GM21619 (cell line): ENCODE data around the gene VMO1.

Experiments
- ATAC-seq: cut with Tn5 transposase; IDR thresholded peaks from one replicate; pipeline ENCODE4 v1.9.1; 2021; ENCODE audit not compliant: unreplicated experiment

The VMO1 gene

DNA sequence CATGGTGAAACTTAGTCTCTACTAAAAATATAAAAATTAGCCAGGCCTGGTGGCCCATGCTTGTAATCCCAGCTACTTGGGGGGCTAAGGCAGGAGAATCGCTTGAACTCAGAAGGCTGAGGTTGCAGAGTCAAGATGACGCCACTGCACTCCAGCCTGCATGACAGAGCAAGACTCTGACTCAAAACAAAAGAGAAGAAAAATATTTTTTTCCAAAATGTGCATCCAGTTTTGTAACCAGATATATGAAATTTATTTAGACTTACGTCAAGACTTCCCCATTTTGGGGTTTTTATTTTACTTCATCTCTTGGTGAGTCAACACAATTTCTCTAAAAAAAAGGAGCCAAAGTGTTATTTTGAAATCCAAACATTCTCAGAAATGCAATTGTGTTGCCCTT, 20.0 kb downstream of the VMO1 start:
- no peak for ATAC-seq

DNA sequence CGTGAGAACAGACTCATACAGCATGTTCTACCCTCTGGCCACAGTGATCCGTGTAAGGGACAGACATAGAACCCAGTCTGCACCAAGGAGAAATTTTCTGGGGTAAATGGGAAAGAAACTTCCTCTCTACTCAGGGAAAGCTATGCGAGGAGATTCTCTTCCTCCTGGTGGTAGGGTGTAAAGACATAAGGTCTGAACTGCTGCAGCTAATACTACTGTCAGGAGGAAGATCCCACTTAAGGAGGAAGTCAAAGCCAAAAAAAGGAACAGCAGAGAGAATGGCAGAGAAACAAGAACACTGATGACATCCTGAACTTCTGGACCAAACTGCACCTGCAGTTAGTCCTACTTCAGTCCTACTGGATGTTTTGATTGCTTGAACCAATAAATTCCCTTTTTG, 21.6 kb downstream of the VMO1 start:
- ATAC-seq, result no peak

DNA sequence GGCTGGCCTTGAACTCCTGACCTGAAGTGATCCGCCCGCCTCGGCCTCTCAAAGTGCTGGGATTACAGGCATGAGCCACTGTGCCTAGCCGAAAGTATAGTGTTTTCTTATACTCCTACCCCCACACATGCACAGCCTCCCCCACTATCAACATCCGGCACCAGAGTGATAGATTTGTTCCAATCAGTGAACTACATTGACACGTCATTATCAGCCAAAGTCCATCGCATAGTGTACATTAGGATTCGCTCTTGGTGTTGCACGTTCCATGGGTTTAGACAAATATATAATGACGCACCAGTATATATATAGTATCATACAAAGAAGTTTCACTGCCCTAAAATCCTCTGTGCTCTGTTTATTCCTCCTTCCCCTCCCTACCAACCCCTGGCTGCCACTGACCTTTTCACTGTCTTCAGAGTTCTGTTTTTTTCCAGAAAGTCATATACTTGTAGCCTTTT, 26.4 kb downstream of the VMO1 start:
- ATAC-seq, result no peak

DNA sequence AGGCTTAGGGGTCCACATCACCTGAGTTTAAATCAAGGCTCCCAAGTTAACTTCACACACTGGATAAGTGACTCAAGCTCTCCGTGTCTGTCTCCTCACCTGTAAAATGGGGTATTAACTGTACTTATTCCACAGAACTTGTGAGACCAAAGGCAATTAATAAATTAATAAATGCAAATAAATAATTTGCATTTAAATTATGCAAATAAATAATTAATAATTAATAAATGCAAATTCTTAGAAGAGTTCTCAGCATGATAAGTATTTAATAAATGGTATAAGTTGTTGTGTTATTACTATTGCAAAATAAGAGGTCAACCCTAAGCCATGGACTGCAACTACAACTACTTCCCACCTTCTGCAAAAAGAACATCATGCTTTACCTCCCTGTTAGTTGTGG, 32.8 kb downstream of the VMO1 start:
- no peak for ATAC-seq

DNA sequence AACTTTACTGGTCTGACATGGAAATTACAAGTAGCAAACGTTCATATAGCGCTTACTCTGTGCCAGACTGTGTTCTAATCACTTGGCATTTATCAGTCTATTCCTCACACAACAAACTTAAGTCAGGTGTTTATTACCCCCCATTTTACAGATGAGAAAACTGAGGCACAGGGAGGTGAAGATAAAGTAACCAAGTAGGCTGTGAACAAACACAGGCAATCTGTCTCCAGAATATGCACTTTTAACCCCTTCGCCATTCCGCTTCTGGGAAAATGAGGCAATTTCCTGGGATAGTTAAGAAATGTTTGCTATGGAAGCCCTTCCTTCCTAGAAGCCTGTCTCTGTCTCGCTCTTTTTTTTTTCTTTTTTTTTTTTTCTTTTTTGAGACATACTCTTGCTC, 34.2 kb downstream of the VMO1 start:
- no peak for ATAC-seq

DNA sequence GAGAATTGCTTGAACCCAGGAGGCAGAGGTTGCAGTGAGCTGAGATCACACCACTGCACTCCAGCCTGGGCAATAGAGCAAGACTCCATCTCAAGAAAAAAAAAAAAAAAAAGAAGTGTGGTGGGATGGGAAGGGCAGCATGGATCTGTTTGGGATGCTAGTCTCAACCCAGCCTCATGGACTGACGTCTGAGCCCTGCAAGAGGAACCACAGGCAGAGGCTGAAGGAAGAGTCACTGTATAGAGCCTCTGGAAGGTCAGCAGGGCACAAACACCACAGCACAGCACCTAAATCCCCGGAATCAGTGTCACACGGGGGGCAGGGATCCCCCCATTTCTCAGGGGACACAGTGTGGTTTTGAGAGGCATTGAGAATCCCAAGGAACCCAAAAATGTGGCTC, 35.6 kb downstream of the VMO1 start:
- ATAC-seq, result no peak

DNA sequence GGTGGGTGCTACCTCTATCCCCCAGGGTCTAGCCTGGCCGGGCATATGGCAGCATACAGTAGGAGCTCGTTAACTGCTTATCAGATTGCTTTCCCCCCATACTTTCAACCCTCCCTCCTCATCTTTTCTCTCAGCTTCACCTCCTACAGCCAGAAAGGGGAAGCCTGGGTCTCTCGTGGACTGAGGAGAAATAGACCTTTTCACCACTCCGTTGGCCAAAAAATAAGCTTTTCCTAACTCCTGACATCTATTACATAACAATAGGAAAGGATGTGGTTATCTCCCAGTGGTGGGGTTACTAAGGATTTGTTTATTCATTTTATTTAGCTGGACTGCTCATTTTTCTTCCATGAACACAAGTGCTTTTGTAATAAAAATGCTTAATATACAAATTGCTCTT, 37.5 kb downstream of the VMO1 start:
- ATAC-seq, result no peak

DNA sequence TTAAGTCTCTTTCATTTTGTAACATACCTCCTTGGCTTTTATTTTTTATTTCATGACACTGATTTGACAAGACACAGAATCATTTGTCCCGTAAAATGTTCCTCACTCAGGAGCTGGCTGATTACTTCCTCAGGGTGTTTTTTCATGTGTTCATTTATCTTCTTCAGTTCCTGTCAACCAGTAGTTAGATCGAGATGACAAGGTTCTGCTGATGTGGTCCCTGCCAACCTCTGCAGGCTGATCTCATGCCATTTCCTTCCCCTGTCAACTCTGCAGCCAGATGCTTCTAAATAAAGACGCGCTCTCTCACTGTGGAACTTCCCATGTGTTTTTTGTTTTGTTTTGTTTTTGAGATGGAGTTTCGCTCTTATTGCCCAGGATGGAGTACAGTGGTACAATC, 38.3 kb downstream of the VMO1 start:
- ATAC-seq, result no peak

DNA sequence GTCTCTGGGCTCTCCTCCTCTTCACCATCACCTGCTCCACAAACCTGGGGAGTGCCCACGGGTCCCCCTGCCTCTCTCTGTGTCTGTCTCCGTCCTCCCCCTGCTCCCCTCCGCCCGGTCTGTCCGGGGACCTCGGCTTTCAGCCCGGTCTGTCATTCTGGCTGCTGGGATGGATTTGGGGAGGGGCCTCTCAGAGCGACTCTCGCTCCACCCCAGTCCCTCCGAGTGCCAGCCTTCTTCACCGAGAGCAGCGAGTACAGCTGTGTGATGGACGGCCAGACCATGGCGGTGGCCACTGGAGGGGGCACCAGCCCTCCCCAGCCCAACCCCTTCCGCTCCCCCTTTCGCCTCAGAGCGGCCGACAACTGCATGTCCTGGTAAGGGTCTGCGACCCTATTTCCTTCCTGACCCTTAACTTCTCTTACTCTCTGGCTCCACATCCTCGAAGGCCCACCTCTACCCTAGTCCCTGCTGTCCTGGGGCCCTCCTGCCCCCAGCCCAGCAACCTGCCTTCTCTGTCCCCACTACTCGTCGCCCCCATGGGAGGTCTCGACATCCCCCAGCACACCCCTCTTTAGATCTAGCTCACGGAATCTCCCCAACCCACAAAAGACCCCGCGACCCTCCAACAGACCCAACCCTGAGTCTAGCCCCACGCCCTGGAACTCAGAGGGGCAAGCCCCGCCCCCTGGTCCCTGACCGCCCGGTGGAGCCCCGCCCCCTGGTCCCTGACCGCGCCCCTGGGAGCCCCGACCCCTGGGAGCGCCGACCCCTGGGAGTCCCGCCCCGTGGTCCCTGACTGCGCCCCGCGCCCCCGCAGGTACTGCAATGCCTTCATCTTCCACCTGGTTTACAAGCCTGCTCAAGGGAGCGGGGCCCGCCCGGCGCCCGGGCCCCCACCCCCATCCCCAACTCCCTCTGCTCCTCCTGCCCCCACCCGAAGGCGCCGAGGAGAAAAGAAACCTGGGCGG, 40.9 kb downstream of the VMO1 start:
- no peak for ATAC-seq

DNA sequence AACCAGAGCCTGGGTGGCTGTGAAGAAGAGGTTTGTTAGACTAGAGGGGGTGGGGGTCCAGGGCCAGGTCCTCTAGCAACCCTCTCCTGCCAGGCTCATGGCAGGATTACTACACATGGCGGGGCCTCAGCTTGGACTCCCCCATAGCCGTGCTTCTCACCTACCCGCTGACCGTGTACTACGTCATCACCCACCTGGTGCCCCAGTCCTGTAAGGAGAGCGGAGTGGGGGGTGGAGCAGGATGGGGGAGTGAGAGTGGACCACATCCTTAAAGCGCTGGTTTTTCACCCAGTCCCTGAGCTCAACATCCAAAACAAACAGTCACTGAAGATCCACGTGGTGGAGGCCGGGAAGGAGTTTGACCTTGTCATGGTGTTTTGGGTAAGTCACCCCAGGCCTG, 42.3 kb downstream of the VMO1 start:
- ATAC-seq, result no peak

DNA sequence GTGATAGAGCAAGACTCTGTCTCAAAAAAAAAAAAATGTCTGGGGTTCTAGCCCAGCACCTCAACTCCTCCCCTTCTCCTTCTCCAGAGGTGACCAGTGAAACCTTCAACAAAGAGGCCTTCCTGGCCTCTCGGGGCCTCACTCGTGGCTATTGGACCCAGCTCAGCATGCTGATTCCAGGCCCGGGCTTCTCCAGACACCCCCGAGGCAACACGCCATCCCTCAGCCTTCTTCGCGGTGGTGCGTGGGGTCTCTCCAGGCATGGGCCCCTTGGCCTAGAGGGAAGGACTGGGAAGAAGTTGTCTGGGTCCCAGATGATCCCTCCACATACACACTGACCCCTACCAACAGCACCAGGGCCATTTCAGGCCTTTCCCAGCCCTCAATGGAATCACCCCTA, 42.9 kb downstream of the VMO1 start:
- ATAC-seq, result no peak

DNA sequence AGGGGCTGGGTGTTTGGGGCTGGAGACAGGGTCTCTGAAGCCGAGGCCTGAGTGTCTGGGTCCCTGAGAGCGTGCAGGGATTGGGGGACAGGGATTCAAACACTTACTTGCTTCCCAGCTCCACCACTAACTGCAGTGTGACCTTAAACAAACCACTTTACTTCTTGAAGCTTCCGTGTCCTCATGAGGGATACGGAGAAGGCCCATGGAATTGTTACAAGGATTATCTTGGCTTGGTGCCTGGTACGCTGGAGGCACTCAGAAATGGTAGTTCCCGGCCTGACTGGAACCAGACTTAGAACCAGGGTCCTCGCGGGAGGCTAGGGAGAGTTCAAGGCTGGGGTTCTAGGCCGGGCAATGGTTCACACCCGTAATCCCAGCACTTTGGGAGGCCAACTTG, 43.5 kb downstream of the VMO1 start:
- no peak for ATAC-seq

DNA sequence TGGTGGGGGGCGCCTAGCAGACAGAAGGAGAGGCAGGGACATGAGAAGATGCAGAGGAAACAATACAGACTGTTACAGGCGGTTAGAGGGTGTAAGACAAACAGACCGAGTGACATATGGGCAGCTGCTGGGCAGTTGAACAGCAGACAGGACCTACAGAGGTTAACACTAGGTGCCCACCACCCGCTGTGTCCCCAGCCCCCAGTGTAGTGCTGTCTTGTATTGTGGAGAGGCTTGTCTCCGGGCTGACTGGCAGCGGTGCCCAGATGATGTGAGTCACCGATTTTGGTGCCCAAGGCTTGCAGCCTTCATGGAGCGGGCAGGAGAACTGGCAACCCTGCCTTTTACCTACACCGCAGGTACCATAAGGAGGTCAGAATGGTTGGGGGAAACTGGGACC, 44.0 kb downstream of the VMO1 start:
- ATAC-seq, result no peak

DNA sequence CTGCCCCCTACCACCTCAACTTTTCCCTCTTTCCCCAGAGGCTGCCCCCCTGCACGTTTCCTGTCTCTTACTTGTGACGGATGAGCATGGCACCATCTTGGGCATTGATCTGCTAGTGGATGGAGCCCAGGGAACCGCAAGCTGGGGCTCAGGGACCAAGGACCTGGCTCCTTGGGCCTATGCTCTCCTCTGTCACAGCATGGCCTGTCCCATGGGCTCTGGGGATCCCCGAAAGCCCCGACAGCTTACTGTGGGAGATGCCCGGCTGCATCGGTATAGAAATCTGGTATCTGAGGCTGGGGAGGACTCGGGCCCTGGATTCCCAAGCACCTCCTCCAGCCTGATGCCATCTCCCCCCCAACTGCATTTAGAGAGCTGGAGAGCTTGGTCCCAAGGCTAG, 44.6 kb downstream of the VMO1 start:
- no peak for ATAC-seq

DNA sequence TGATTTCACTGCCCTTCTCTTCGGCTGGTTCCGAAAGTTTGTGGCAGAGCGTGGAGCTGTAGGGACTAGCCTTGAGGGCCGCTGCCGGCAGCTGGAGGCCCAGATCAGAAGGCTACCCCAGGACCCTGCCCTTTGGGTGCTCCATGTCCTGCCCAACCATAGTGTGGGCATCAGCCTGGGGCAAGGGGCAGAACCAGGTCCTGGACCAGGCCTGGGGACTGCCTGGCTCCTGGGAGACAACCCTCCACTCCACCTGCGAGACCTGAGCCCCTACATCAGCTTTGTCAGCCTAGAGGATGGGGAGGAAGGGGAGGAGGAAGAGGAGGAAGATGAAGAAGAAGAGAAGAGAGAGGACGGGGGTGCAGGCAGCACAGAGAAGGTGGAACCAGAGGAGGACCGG, 45.6 kb downstream of the VMO1 start:
- ATAC-seq, result no peak

DNA sequence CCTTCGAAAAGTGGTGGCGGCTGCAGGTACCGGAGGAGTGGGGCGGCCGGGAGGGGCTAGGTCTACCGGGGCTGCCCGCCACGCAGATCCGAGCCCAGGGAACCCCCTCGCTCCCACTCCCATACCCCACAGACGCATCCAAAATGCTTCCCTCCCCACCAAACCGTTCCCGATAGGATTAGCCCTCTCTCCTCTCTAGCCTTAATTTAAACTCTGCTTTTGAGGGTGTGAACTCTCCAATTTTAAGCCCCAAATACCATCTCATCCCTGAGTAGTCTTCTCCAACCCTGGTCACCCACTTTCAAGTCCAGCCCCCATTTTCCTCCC, 46.2 kb downstream of the VMO1 start:
- ATAC-seq, result no peak

DNA sequence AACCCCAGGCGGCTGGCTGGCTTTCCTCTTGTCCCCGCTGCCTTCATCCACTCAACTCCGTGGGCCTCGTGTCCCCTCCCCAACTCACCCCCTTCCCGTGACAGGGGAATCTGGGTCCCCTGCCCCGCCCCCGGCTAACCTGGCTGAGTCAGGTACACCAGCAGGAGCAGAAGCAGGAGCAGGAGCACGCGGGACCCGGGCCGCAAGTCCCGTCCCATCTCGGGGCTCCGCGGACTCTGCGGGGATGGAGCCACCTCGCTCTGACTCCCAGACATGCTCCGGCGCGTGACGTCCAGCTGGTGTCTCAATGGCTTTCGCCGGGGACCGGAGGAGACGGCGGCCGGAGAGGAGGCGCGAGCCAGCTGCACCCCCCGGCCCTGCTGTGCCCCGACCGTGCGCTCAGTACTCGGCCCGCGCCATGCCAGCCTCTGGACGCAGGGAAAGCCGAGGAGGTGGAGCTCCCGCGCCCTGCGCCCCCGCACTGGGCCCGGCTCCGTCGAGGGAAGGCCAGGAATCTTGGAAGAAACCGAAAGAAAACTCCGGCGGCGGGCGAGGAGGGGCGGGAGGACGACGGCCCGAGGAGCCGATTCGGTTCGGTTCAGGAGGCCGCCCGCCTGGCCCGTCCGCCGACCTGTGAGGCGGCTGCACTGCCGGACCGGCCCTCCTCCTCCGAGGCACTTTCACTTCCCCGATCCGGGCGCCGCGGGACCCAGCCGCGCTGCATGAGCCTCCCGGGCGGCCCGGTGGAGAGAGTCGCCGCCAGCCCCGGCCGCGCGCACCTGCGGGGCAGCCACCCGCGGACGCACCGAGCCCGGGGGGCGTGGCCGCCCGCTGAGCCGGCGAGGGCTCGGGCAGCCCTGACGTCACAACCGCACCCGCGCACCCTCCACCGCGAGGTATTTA, 46.8 kb downstream of the VMO1 start, which contains the start of the genes CXCL16 and ZMYND15:
Gene CXCL16 (minus strand): TSS at position 807 of the 903 bp plus-strand sequence. CDS start 589 bp downstream, at position 218.
Gene ZMYND15 (plus strand): TSS at position 712 of the 903 bp plus-strand sequence. CDS start 716 bp downstream, outside the sequence.
- ATAC-seq, result no peak

DNA sequence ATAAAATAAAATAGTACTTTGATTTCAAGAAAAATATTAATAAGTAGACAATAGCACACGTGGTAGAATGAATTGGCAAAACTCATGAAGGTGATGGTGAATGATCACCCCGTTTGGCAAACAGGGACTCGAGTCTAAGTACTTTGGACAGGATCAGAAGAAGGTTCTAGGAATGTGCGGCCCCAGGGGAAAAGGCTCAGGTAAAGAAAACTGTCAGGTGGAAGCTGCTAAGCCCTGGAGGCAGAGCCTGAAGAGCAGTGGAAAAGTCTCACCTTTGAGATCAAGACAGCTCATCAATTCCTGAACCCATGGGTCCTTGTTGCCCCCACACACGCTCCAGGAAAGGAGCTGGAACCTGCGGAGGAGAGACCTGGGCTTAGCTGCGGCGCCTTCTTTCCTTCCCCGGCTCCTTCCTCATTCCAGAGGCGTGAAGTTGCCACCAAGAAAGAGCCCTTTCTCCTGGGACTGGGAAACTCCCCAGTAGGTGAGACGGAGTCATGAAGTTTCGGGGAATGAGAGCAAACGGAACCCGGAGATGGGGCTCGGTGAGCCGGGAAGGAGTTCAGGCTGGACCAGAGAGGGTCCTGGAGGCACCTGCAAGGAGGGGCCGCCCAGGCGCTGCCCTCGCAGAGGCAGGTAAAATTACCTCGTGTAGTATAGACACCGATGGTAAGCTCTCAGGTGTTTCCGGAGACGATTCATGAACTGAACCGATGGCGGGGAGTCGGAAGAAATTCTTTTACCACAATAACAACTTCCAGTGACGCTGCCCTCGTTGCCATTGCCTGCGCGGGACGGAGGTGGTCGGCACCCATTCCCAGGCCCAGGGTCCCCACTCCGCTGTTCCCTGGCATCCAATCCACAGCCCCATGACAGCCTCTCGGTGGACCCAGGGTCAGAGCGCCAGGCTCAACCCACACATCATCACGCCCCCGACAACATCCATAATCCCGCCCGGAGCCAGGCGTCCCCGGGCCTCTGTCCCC, 47.7 kb downstream of the VMO1 start:
- no peak for ATAC-seq

DNA sequence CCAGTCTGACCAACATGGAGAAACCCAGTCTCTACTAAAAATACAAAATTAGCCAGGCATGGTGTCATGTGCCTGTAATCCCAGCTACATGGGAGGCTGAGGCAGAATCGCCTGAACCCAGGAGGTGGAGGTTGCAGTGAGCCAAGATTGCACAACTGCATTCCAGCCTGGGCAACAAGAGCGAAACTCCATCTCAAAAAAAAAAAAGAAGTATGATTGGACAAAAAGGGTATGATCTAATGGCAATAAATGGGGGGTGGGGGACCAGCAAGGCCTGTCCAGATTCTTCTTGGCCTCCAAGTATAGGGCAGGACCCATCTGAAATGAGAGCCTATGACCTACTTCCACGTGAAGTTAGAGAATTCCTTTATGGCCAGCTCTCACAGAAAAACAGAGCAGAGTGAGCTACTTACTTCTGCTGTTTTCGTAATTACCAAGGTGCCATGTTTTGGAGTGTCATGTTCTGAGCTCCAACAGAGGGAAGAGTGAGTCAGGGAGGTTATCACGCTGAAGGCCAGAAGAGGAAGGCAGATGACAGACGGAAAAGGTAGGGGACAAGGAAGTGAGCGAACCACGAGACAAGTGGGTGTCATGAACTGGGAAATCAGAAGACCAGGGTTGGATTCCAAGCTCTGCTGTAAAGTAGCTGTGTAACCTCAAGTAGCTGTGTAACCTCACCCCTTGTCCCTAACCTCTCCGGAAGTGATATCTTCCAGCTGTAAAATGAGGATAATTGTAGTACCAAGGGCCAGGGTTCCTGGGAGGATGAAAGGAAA, 50.1 kb downstream of the VMO1 start:
- ATAC-seq, result no peak
